ENCODE measurements around the gene GPR15LG.
"Not testable (repeated sequence)": the region's sequence is repeated elsewhere in the genome, so short reads cannot be mapped to it uniquely, and the experiment has no call there.

GPR15LG gene

DNA sequence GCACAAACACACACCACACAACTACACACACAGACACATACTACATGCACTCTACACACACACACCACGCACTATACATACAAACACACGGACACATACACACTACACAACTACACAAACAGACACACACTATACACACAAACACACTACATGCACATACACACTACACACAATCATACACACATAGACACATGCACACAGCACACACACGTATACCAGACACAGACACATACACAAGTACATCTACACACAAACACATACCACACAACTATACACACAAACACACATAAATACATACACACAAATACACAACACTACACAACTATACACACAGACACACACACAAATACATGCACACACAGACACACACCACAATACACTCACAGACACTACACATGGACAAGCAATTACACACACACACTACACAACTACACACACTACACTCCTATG is 4.6 kb downstream of the GPR15LG start:
- POLR2A ChIA-PET, result no interaction called here
- CTCF ChIA-PET, result interaction anchor here (0.5 kb wide), 1 partner anchor 22 kb away, joined by 3 read pairs; no protein-coding TSS in a partner anchor
- no peak for DNase-seq (ENCODE audit: extremely low spot score)
- TF ChIP-seq NFRKB (IDR thresholded peaks at IDR 0.05) (no peak), TARDBP (IDR thresholded peaks at IDR 0.05) (peak; percentile 35; the same call in 1 of the 2 replicates), ZNF384 (IDR thresholded peaks at IDR 0.05) (no peak)

DNA sequence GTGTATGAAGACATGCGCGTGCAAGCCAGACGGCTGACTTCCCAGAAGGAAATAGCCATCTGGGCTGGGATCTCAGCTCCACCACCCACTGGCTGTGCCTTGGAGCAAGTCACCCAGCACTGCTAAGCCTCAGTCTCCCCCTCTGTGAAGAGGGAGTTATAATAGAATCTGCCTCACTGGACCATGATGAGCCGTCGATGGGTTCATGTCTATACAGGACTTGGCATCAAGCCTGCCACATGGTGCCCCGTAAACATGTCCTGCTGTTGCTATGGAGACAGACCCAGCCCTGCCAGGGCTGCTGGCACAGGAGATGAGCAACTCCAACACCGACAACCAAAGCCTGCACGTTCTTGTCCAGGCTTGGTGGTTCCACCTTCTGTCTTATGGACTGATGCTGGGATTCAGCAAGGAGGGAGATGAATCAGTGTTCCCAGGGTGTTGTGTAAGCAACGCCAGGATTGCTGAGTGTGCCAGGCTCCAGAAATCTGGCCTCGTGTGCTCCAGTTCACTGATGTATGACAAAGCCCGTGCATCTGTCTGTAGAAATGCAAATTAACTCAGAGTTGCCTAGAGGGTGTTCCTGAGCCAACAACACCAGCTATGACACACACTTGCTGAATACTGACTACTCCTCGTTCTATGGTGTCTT is 5.6 kb downstream of the GPR15LG start:
- ChIA-PET CTCF (no interaction called here), POLR2A (no interaction called here)
- no peak for DNase-seq (ENCODE audit: extremely low spot score)
- no peak for TF ChIP-seq FOXM1 (IDR thresholded peaks at IDR 0.05; ENCODE audit: borderline replicate concordance)
- TF ChIP-seq ELF4 (IDR thresholded peaks at IDR 0.05), result no peak
- no peak for TF ChIP-seq LEF1 (IDR thresholded peaks at IDR 0.05; ENCODE audit: borderline replicate concordance)
- no peak for TF ChIP-seq ARNT (IDR thresholded peaks at IDR 0.05)
- TF ChIP-seq TARDBP (IDR thresholded peaks at IDR 0.05), result no peak
- no peak for TF ChIP-seq NFRKB (IDR thresholded peaks at IDR 0.05)

DNA sequence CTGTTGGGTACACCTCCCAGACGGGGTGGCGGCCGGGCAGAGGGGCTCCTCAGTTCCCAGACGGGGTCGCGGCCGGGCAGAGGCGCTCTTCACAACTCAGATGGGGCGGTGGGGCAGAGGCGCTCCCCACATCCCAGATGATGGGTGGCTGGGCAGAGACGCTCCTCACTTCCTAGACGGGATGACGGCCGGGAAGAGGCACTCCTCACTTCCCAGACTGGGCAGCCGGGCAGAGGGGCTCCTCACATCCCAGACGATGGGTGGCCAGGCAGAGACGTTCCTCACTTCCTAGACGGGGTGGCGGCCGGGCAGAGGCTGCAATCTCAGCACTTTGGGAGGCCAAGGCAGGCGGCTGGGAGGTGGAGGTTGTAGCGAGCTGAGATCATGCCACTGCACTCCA is 6.8 kb downstream of the GPR15LG start:
- POLR2A ChIA-PET; DNase-seq (ENCODE audit: extremely low spot score); CTCF ChIA-PET: not testable (repeated sequence)

DNA sequence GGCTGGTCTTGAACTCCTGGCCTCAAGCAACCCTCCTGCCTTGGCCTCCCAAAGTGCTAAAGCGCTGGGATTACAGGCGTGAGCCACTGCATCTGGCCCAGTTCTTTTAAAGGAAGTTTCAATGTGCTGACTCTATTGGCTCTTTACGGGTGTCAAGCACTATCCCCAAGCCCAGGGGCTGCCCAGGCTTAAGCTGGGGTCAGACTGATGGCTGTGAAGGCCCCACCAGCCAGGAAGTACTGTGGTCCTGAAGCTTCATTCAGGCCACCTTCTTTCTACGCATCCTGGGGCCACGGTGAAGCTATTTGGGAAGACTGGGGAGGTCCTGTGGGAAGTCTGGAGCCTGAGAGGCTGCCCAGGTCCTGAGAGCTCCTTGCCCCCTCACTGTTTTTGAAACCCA is 8.0 kb downstream of the GPR15LG start:
- ChIA-PET POLR2A (no interaction called here), CTCF (no interaction called here)
- no peak for TF ChIP-seq ZNF384 (IDR thresholded peaks at IDR 0.05)
- TF ChIP-seq LEF1 (IDR thresholded peaks at IDR 0.05; ENCODE audit: borderline replicate concordance), result no peak
- TF ChIP-seq ARNT (IDR thresholded peaks at IDR 0.05), result no peak
- TF ChIP-seq PKNOX1 (IDR thresholded peaks at IDR 0.05), result no peak
- no peak for TF ChIP-seq TARDBP (IDR thresholded peaks at IDR 0.05)
- no peak for TF ChIP-seq CTBP1 (IDR thresholded peaks at IDR 0.05; ENCODE audit: borderline replicate concordance)
- TF ChIP-seq NFRKB (IDR thresholded peaks at IDR 0.05), result no peak
- no peak for TF ChIP-seq FOXK2 (IDR thresholded peaks at IDR 0.05)
- no peak for DNase-seq (ENCODE audit: extremely low spot score)

- ChIA-PET CTCF (no interaction called here), POLR2A (no interaction called here)
- no peak for DNase-seq (ENCODE audit: extremely low spot score)
- TF ChIP-seq FOXM1 (IDR thresholded peaks at IDR 0.05; ENCODE audit: borderline replicate concordance), result no peak
Measured at GRCh38 chr10:84184517-84184916, 10.9 kb downstream of the GPR15LG start.

DNA sequence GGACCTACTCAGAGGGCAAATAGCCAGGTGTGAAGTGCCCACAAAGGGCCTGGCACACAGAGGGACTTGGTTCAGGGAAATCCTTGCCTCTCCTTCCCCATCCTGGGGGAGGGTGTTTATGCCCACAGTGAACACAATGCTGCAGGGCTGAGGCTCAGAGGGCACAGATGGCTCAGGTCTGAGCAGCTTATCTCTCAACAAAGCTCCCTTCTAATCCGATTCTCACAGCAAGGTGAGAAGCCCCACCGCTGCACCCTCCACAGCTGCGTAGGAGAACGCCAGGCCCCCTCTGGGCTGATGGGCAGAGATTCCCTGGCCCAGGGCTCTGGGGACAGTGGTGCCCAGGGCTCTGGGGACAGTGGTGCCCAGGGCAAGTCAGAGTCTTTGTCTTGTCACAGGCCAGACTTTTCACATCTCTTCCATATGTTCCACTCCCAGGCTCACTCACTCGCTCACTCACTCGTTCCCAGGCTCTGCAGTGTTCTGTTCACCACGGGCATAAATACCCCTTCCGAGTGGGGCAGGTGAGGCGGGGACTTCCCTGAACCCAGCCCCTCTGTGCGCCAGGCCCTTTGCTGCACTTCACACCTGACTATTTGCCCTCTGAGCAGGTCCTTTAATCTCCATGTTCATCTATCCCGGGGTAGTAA is 12.1 kb downstream of the GPR15LG start:
- no peak for DNase-seq (ENCODE audit: extremely low spot score)
- CTCF ChIA-PET, result no interaction called here
- TF ChIP-seq TARDBP (IDR thresholded peaks at IDR 0.05) (no peak), ELF4 (IDR thresholded peaks at IDR 0.05) (no peak), CTBP1 (IDR thresholded peaks at IDR 0.05; ENCODE audit: borderline replicate concordance) (no peak), L3MBTL2 (conservative IDR thresholded peaks at IDR 0.05) (no peak), PKNOX1 (IDR thresholded peaks at IDR 0.05) (no peak), HDGF (IDR thresholded peaks at IDR 0.05; ENCODE audit: borderline replicate concordance) (no peak), SP1 (IDR thresholded peaks at IDR 0.05) (no peak), SUZ12 (IDR thresholded peaks at IDR 0.05) (no peak), BHLHE40 (IDR thresholded peaks at IDR 0.05; ENCODE audit: borderline replicate concordance) (no peak), LEF1 (IDR thresholded peaks at IDR 0.05; ENCODE audit: borderline replicate concordance) (no peak)
- POLR2A ChIA-PET, result no interaction called here

DNA sequence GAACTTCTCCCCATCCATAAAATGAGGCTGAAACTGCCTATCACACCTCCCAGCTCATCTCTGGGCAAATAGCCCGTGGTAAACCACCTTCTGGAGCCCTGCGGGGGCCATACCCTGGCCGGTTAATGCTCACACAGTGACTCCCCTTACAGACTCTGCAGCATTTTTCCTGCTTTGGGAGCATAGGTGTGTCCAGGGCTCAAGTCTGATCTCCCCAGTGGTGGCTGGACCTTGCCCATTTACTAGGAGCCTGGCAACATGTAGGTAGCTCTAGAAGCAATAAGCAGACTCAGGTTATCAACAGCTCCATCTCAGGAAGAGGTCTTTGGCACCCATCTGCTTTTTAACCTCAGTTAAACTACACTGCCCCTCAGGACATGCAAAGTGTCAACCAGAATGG is 15.2 kb downstream of the GPR15LG start:
- ChIA-PET CTCF (interaction anchor here (0.6 kb wide), 1 partner anchor 1079 kb away, joined by 3 read pairs; no protein-coding TSS in a partner anchor), POLR2A (no interaction called here)
- DNase-seq (ENCODE audit: extremely low spot score), result no peak
- no peak for TF ChIP-seq SP1 (IDR thresholded peaks at IDR 0.05)
- no peak for TF ChIP-seq LEF1 (IDR thresholded peaks at IDR 0.05; ENCODE audit: borderline replicate concordance)
- no peak for TF ChIP-seq ELF4 (IDR thresholded peaks at IDR 0.05)
- TF ChIP-seq NFRKB (IDR thresholded peaks at IDR 0.05), result no peak
- TF ChIP-seq SUZ12 (IDR thresholded peaks at IDR 0.05), result no peak

DNA sequence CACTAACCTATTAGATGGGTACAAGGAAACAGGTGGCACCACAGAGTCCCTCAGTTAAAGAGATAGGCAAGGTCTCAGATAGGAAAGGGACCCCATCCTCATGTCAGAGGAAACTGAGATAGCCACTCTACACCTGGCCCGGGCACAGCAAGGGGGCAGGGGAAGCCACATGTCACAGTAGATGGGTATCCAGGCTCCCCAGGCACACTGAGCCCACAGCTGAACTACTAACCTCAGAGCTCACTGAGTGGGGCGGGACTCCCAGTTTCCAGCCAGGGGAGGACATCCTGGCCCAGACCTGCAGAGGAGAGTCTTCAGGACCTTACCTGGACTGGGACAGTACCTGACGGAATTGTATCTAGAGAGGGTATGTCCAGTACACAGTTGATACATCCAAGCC is 17.0 kb downstream of the GPR15LG start:
- CTCF ChIA-PET, result interaction anchor here (0.6 kb wide), 1 partner anchor 16 kb away, joined by 5 read pairs; no protein-coding TSS in a partner anchor
- TF ChIP-seq FOXA1 (IDR thresholded peaks at IDR 0.05) (no peak), SUZ12 (IDR thresholded peaks at IDR 0.05) (no peak), HDGF (IDR thresholded peaks at IDR 0.05; ENCODE audit: borderline replicate concordance) (no peak), NFRKB (IDR thresholded peaks at IDR 0.05) (no peak), ELF4 (IDR thresholded peaks at IDR 0.05) (no peak), TARDBP (IDR thresholded peaks at IDR 0.05) (no peak), ARNT (IDR thresholded peaks at IDR 0.05) (no peak), PKNOX1 (IDR thresholded peaks at IDR 0.05) (no peak), FOXM1 (IDR thresholded peaks at IDR 0.05; ENCODE audit: borderline replicate concordance) (no peak), LEF1 (IDR thresholded peaks at IDR 0.05; ENCODE audit: borderline replicate concordance) (no peak), FOXK2 (IDR thresholded peaks at IDR 0.05) (no peak), L3MBTL2 (conservative IDR thresholded peaks at IDR 0.05) (no peak), CTBP1 (IDR thresholded peaks at IDR 0.05; ENCODE audit: borderline replicate concordance) (no peak), BHLHE40 (IDR thresholded peaks at IDR 0.05; ENCODE audit: borderline replicate concordance) (no peak), ZNF384 (IDR thresholded peaks at IDR 0.05) (no peak), SP1 (IDR thresholded peaks at IDR 0.05) (no peak)
- DNase-seq (ENCODE audit: extremely low spot score), result no peak
- POLR2A ChIA-PET, result no interaction called here
